Measurements from ENCODE around the gene TAF5.

DNA sequence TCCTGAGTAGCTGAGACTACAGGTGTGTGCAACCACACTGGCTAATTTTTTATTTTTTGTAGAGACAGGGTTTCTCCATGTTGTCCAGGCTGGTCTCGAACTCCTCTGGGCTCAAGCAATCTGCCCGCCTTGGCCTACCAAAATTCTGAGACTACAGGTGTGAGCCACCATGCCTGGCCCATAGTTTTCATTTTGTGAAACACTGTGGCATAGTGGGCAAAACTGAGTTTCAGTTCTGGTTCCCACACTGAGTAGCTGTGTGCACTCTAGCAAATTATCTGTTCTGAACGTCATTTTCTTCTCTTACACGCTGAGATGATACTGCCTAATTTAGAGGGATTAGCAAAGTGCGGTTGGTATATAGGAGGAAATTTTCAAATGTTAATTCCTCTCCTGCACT is 15.0 kb downstream of the TAF5 start:
- TF ChIP-seq, protein P1, sequence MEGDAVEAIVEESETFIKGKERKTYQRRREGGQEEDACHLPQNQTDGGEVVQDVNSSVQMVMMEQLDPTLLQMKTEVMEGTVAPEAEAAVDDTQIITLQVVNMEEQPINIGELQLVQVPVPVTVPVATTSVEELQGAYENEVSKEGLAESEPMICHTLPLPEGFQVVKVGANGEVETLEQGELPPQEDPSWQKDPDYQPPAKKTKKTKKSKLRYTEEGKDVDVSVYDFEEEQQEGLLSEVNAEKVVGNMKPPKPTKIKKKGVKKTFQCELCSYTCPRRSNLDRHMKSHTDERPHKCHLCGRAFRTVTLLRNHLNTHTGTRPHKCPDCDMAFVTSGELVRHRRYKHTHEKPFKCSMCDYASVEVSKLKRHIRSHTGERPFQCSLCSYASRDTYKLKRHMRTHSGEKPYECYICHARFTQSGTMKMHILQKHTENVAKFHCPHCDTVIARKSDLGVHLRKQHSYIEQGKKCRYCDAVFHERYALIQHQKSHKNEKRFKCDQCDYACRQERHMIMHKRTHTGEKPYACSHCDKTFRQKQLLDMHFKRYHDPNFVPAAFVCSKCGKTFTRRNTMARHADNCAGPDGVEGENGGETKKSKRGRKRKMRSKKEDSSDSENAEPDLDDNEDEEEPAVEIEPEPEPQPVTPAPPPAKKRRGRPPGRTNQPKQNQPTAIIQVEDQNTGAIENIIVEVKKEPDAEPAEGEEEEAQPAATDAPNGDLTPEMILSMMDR (IDR thresholded peaks at IDR 0.05), result no peak
- no peak for TF ChIP-seq POLR2A (IDR thresholded peaks at IDR 0.05)

Data from breast epithelium (tissue), 3 donors.